ENCODE results near the gene DEPDC1B. TPM values are rescaled to one million over a fixed set of nuclear protein-coding genes. Genes with fewer than 3 reads are reported as not detected.
"Not testable (repeated sequence)": the region's sequence is repeated elsewhere in the genome, so short reads cannot be mapped to it uniquely, and the experiment has no call there.

The DEPDC1B gene
- total RNA-seq, 1 donor from 2014 or later: 2.4 TPM

- no peaks in the 10 kb centered on the region for H3K36me3 ChIP-seq
- no peak overlapping the region for H3K4me3 ChIP-seq
- peaks cover 7 to 14% of the 10 kb centered on the region in 2 donors for H3K9me3 ChIP-seq
- peaks cover 2 to 9% of the 10 kb centered on the region in 2 donors for H3K4me1 ChIP-seq
- no peaks in the 10 kb centered on the region for H3K27me3 ChIP-seq
- no peak for DNase-seq (ENCODE audit: low spot score in 2 of 2)
- intact Hi-C loops (cut with DNase I): no loop called here
- H3K27ac ChIP-seq: peak overlapping the region; percentile 60 to 61
- TF ChIP-seq, protein P1, sequence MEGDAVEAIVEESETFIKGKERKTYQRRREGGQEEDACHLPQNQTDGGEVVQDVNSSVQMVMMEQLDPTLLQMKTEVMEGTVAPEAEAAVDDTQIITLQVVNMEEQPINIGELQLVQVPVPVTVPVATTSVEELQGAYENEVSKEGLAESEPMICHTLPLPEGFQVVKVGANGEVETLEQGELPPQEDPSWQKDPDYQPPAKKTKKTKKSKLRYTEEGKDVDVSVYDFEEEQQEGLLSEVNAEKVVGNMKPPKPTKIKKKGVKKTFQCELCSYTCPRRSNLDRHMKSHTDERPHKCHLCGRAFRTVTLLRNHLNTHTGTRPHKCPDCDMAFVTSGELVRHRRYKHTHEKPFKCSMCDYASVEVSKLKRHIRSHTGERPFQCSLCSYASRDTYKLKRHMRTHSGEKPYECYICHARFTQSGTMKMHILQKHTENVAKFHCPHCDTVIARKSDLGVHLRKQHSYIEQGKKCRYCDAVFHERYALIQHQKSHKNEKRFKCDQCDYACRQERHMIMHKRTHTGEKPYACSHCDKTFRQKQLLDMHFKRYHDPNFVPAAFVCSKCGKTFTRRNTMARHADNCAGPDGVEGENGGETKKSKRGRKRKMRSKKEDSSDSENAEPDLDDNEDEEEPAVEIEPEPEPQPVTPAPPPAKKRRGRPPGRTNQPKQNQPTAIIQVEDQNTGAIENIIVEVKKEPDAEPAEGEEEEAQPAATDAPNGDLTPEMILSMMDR (IDR thresholded peaks at IDR 0.05): no peak
Observed at GRCh38 chr5:60598424-60598823, 101.5 kb downstream of the DEPDC1B start.

- TF ChIP-seq, protein P1 (IDR thresholded peaks at IDR 0.05): no peak
Observed at GRCh38 chr5:60597572-60598320, 102.2 kb downstream of the DEPDC1B start.

DNA sequence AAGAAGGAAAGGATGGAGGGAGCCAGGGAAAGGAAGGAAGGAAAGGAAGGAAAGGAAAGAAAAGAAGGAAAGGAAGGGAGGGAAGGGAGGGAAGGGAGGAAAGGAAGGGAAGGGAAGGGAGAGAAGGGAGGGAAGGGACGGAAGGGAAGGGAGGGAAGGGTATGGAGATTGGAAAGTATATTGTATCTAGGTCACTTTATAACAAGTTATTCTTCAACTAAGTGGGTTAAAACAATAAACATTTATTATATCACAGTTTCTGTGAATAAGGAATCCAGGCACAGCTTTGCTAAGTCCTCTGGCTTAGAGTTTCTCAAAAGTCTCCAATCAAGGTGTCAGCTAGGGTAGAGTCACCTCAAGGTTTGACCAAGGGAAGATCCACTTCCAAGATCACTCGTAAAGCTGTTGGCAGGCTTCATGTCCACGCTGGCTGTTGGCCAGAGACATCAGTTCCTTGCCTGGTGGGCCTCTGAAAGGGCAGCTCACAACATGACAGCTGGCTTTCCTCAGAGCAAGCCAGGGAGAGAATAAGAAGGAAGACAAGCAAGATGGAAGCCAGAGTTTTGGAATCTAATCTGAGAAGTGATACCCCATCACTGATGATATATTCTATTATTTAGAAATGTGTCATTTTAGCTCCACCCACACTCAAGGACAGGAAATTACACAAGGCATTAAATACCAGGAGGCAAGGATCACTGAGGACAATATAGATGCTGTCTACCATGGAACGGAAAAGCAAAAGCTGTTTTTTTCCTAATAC lies 105.1 kb downstream of the DEPDC1B start:
- peaks cover 7 to 14% of the 10 kb centered on the region in 2 donors for H3K9me3 ChIP-seq
- H3K4me3 ChIP-seq: no peak overlapping the region
- peak overlapping the region; percentile 35 to 43 for H3K27ac ChIP-seq
- peaks cover 2 to 9% of the 10 kb centered on the region in 2 donors for H3K4me1 ChIP-seq
- TF ChIP-seq, protein P1 (IDR thresholded peaks at IDR 0.05): no peak
- no peaks in the 10 kb centered on the region for H3K27me3 ChIP-seq
- H3K36me3 ChIP-seq: no peaks in the 10 kb centered on the region
- DNase-seq (ENCODE audit: low spot score in 2 of 2): no peak
- intact Hi-C loops (cut with DNase I): no loop called here

More at GRCh38 chr5:60597572-60598320, 102.2 kb downstream of the DEPDC1B start:
- H3K36me3 ChIP-seq: no peaks in the 10 kb centered on the region
- H3K4me3 ChIP-seq: peak overlapping the region in 1 of 2 donors; percentile 25
- H3K27me3 ChIP-seq: no peaks in the 10 kb centered on the region
- peaks cover 2 to 9% of the 10 kb centered on the region in 2 donors for H3K4me1 ChIP-seq
- intact Hi-C loops (cut with DNase I): no loop called here
- peaks cover 7 to 14% of the 10 kb centered on the region in 2 donors for H3K9me3 ChIP-seq
- H3K27ac ChIP-seq: peak overlapping the region; percentile 60 to 61
- DNase-seq (ENCODE audit: low spot score in 2 of 2): no peak

GRCh38 chr5:60590172-60590571 lies 109.8 kb downstream of the DEPDC1B start:
- Histone ChIP-seq H3K4me1 (no peaks in the 10 kb centered on the region), H3K27ac (no peak overlapping the region), H3K36me3 (no peaks in the 10 kb centered on the region), H3K9me3 (peaks cover 7 to 14% of the 10 kb centered on the region in 2 donors), H3K27me3 (no peaks in the 10 kb centered on the region), H3K4me3 (no peak overlapping the region)
- TF ChIP-seq, protein P1 (IDR thresholded peaks at IDR 0.05): no peak
- no peak for DNase-seq (ENCODE audit: low spot score in 2 of 2)
- intact Hi-C loops (cut with DNase I): no loop called here

- DNase-seq (ENCODE audit: low spot score in 2 of 2); H3K4me3 ChIP-seq; H3K36me3 ChIP-seq; H3K27me3 ChIP-seq; H3K9me3 ChIP-seq; H3K4me1 ChIP-seq; H3K27ac ChIP-seq: not testable (repeated sequence)
- intact Hi-C loops (cut with DNase I): loop anchor here (2.0 to 10.0 kb wide), 3 partner anchors 45 to 773 kb away; no protein-coding TSS in a partner anchor
Observed at GRCh38 chr5:60587312-60587711, 112.7 kb downstream of the DEPDC1B start.
